ENCODE results near the gene NKAIN4.

Gene NKAIN4

DNA sequence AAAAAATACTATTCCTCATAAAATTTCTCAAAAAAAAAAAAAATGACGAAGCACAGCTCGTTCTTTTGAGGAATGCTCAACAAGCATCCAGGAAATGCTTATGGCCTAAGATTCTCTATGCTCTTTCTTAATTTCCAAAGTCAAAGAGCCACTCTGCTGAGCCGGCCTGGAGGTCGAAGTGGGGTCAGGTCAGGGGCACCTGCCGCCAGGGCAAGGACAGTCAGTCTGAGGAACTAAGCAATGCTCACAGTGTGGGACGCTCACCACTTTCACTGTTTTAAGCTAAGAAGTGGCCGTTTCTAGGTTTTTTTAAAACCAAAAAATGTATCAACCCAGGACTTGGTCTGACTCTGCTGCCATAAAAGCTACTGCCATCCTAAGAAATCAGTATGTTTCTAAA, 55.7 kb downstream of the NKAIN4 start:
- in situ Hi-C loops (cut with MboI; ENCODE audit: low sequenced_read_pairs), result no loop called here

DNA sequence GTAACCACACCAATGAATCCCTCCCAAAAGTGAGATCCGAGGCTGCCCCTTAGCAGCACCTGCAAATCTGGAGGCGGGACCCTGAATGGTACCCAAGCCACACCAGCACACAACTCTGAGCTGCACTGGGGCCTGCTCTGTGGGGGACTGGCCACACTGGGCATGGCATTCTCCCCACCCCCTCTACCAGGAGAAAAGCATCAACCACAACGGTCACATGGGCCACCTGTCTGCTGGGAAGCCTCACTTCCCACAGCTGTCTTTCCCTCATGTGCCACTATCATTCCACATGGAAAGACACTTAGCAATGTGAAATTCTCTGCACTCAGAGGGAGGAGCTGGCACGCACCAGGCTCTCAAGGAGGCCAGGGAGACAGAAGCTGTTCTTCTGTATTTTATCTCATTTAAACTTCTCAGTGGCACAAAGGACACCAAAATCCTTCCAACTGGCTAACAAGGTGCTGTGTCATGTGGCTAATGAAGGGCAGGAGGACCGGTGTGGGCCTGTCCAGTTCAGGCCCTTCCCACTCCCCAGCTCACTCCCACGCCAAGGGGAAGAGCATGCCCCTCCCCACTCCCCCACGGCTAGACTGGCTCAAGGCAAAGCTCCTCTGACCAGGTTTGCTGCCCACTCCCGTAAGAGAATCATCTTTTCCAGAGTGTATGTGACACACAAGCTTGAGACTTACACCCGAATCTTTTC, 57.3 kb downstream of the NKAIN4 start:
- in situ Hi-C loops (cut with MboI; ENCODE audit: low sequenced_read_pairs), result no loop called here

DNA sequence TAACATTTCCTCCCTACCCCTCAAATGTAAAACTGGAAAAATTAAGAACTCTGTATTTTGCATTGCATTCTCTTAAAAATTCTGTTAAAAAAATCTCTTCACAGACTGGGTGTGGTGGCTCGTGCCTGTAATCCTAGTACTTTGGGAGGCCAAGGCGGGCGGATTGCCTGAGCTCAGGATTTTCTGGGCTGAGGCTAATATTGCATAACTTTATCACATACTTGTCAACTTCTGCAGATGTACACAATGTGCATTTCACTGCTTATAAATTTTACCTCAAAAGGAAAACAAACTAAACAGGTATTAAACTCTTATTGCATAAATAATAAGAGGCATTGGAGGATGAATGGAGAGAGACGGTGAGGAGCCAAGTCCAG, 59.5 kb downstream of the NKAIN4 start:
- in situ Hi-C loops (cut with MboI; ENCODE audit: low sequenced_read_pairs), result no loop called here

DNA sequence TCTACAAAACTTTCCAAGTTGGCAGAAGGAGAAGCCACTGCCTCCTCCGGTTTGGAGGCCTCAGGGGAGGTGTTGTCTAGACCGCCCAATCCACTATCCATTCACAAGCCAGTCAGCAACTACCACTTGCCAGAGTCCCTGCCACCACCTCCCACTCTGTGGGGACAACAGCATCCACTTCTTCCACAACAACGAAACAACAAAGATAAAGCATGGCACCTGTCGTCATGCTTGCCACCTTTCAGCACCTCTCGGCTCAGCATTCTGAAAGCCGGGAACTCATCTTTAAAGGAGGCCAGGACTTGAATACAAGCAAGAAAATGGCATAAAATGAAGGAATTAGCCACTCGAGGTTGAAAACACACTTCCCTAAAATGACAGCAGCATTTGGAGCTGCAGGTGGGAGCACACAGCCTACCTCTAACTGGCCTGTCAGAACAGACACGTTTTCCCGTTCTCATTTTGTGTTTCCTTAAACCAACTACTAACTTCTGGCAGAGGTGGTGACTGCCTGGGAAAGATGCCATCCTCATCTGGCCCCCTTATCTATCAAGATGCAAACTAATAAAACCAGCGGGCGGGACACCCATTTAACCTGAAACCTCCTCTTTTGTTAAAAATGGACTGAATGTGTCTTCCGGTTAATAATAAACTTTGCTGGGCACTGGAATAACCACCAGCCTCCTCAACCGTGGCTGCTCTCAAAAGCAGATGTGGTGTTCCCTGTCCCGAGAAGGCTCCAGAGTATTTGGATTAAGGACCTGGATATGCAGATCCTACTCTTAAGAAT, 60.1 kb downstream of the NKAIN4 start:
- in situ Hi-C loops (cut with MboI; ENCODE audit: low sequenced_read_pairs), result no loop called here

DNA sequence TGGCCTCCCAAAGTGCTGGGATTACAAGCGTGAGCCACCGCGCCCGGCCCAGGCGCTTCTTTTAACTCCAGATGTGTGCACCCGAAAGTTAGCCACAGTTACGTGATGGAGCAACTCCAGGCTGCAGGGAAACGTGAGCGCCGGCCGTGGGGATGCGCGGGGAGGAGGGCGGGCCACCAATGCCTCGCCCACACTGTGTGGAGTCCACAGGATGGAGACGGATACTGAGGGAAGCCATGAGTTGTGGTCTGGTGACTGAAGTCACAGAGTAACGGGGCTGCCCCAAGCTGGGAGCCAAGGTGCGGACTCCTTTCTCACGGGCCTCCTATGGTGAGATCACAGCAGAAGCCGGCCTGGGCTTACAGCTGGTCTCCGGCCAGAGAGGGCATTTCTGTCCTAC, 61.5 kb downstream of the NKAIN4 start:
- in situ Hi-C loops (cut with MboI; ENCODE audit: low sequenced_read_pairs), result no loop called here

DNA sequence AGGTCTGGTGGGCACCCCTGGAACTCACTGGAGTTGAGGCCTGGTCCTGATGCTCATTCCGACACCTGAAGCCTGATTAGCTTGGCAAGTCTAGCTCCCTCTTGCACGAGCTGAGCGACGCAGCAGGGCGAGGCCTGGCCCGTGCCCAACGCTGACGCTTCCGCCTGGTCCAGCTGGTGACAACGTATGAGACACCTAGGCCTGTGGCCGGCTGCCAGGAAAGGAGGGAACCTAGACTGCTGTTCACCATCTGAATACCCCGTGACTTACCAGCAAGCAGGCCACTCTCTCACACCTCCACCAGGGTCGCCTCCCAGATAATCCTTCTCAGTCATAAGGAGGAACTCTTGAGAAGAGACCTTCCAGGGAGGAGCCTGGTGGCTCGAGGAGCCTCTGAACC, 62.9 kb downstream of the NKAIN4 start:
- in situ Hi-C loops (cut with MboI; ENCODE audit: low sequenced_read_pairs), result no loop called here

DNA sequence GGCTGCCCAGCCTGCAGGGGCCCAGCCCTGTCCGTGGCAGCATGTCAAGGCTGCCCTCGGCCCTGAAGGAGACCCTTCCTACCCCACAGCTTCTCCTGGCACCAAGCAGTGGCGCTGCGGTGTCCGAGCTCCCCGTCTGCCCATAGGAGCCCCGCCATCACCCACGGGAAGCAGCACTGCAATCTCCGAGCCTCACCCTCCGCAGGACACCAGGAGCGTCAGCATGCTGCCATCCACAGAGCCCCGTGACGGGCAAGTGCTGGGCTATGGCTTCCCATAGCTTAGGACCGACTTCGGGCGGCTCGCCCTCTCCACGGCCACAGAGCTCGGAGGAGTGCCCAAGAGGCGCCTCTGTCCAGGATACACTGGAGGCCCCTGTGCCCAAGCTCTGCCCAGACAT, 63.4 kb downstream of the NKAIN4 start:
- in situ Hi-C loops (cut with MboI; ENCODE audit: low sequenced_read_pairs), result no loop called here

Measured in hTERT RPE-1 (cell line).